ENCODE data around the gene TGFA.

GRCh38 chr2:70548233-70548632, 5.4 kb downstream of the TGFA start:
- TF ChIP-seq EZH2 (IDR thresholded peaks at IDR 0.05; ENCODE audit: insufficient read depth, poor library complexity, severe bottlenecking): no peak
- no peak for TF ChIP-seq EZH2phosphoT487 (IDR thresholded peaks at IDR 0.05; ENCODE audit: insufficient read depth, low read depth)
